GM18870 (cell line): ENCODE data around the gene FAM227A.
A peak's percentile ranks its signal among the peaks of the same experiment; 100 is the strongest.

Experiments used
- ATAC-seq: cut with Tn5 transposase; IDR thresholded peaks from one replicate; pipeline ENCODE4 v1.9.1; 2021; ENCODE audit warnings: moderate library complexity; ENCODE audit not compliant: unreplicated experiment

The FAM227A gene

GRCh38 chr22:38656256-38657044 is at the start of gene FAM227A, which contains the start of gene CBY1:
FAM227A (minus strand) TSS chr22:38656392; CDS start chr22:38650168, 6,224 bp downstream.
CBY1 (plus strand) TSS chr22:38656638; CDS start chr22:38668055, 11,417 bp downstream.
- peak; percentile 48 for ATAC-seq

- peak; percentile 83 for ATAC-seq
Observed at GRCh38 chr22:38705235-38706100, 49.3 kb upstream of the FAM227A start, which contains the start of gene GTPBP1. GTPBP1 (plus strand) TSS chr22:38705944; CDS start chr22:38705956, 12 bp downstream.

- ATAC-seq, result no peak
Observed at GRCh38 chr22:38704654-38705234, 48.6 kb upstream of the FAM227A start.

GRCh38 chr22:38700789-38701628 is 44.8 kb upstream of the FAM227A start, which contains the start of gene JOSD1:
JOSD1 (minus strand) TSS chr22:38700943; CDS start chr22:38699987, 956 bp downstream.
- no peak for ATAC-seq

GRCh38 chr22:38700270-38700788 is 44.1 kb upstream of the FAM227A start:
- ATAC-seq, result no peak

- no peak for ATAC-seq
Observed at GRCh38 chr22:38699784-38700183, 43.6 kb upstream of the FAM227A start.

- no peak for ATAC-seq
Observed at GRCh38 chr22:38699143-38699542, 43.0 kb upstream of the FAM227A start.

GRCh38 chr22:38698407-38699094 is 42.4 kb upstream of the FAM227A start:
- ATAC-seq, result no peak

GRCh38 chr22:38697425-38698089 is 41.4 kb upstream of the FAM227A start:
- no peak for ATAC-seq

- ATAC-seq, result no peak
Observed at GRCh38 chr22:38696606-38697424, 40.6 kb upstream of the FAM227A start.

- no peak for ATAC-seq
Observed at GRCh38 chr22:38694940-38695339, 38.7 kb upstream of the FAM227A start.

- ATAC-seq, result no peak
Observed at GRCh38 chr22:38694049-38694448, 37.9 kb upstream of the FAM227A start.

GRCh38 chr22:38689651-38690050 is 33.5 kb upstream of the FAM227A start:
- no peak for ATAC-seq

- no peak for ATAC-seq
Observed at GRCh38 chr22:38685761-38686160, 29.6 kb upstream of the FAM227A start.

- ATAC-seq, result no peak
Observed at GRCh38 chr22:38684895-38685294, 28.7 kb upstream of the FAM227A start.

- ATAC-seq, result peak; percentile 79
Observed at GRCh38 chr22:38681582-38682335, 25.6 kb upstream of the FAM227A start, which contains the start of gene TOMM22. TOMM22 (plus strand) TSS chr22:38681957; CDS start chr22:38681979, 22 bp downstream.

- no peak for ATAC-seq
Observed at GRCh38 chr22:38675833-38676232, 19.6 kb upstream of the FAM227A start.
